PFSK-1 (cell line): Measurements from ENCODE around the gene OR10P1.

Experiments used
- FOXP2 ChIP-seq: optimal IDR thresholded peaks from 2 replicates; pipeline ENCODE3; 2011; ENCODE audit warnings: borderline replicate concordance, control low read depth, inconsistent platforms; ENCODE audit not compliant: insufficient read depth; ENCODE audit errors: extremely low read length, extremely low read depth
- POLR2AphosphoS5 ChIP-seq: IDR thresholded peaks from 2 replicates; pipeline ENCODE4 v1.6.1; 2012; ENCODE audit warnings: low read depth, mild to moderate bottlenecking, control low read depth, low read length, moderate library complexity
- SIN3A ChIP-seq: IDR thresholded peaks from 2 replicates; pipeline ENCODE4 v1.6.1; 2012; ENCODE audit warnings: mild to moderate bottlenecking, low read length, moderate library complexity, borderline replicate concordance; ENCODE audit not compliant: insufficient read depth
- TAF1 ChIP-seq: IDR thresholded peaks from 2 replicates; pipeline ENCODE4 v1.6.1; 2012; ENCODE audit warnings: low read length, control low read depth, borderline replicate concordance; ENCODE audit not compliant: insufficient read depth
- TF ChIP-seq, protein P1 (sequence below), 2 experiments: IDR thresholded peaks; 2 replicates each; pipeline versions ENCODE4 v1.6.1 to v1.8.0; 2011 to 2012; ENCODE audit warnings: low read depth in 2 of 2, low read length in 2 of 2, control low read depth in 1 of 2, inconsistent platforms in 1 of 2, mild to moderate bottlenecking in 1 of 2, moderate library complexity in 1 of 2; ENCODE audit not compliant: insufficient read depth in 1 of 2

OR10P1 gene

DNA sequence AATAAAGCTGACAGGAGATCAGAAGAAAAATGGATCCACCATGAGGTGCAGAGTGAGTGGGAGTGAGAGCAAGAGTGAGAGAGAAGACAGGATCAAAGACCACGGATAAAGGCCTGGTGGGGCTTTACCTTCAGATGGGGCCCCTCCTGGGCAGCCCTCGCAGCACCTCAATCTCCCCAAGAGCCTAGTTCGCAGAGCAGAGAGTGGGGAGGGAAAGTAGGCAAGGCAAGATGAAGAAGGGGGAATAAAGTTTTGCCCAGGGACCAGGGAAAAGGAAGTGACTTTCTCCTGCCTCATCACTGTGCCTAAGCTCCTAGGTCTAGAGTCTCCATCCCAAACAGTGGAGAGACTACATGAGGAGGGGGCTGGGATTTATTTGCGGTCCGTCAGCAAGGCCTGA, 10.3 kb downstream of the OR10P1 start:
- TF ChIP-seq TAF1 (no peak), POLR2AphosphoS5 (no peak), FOXP2 (no peak), SIN3A (no peak)
- TF ChIP-seq, protein P1, sequence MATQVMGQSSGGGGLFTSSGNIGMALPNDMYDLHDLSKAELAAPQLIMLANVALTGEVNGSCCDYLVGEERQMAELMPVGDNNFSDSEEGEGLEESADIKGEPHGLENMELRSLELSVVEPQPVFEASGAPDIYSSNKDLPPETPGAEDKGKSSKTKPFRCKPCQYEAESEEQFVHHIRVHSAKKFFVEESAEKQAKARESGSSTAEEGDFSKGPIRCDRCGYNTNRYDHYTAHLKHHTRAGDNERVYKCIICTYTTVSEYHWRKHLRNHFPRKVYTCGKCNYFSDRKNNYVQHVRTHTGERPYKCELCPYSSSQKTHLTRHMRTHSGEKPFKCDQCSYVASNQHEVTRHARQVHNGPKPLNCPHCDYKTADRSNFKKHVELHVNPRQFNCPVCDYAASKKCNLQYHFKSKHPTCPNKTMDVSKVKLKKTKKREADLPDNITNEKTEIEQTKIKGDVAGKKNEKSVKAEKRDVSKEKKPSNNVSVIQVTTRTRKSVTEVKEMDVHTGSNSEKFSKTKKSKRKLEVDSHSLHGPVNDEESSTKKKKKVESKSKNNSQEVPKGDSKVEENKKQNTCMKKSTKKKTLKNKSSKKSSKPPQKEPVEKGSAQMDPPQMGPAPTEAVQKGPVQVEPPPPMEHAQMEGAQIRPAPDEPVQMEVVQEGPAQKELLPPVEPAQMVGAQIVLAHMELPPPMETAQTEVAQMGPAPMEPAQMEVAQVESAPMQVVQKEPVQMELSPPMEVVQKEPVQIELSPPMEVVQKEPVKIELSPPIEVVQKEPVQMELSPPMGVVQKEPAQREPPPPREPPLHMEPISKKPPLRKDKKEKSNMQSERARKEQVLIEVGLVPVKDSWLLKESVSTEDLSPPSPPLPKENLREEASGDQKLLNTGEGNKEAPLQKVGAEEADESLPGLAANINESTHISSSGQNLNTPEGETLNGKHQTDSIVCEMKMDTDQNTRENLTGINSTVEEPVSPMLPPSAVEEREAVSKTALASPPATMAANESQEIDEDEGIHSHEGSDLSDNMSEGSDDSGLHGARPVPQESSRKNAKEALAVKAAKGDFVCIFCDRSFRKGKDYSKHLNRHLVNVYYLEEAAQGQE (IDR thresholded peaks at IDR 0.05; ENCODE audit: insufficient read depth in 1 of 2, low read depth in 2 of 2, low read length in 2 of 2) = no peak

DNA sequence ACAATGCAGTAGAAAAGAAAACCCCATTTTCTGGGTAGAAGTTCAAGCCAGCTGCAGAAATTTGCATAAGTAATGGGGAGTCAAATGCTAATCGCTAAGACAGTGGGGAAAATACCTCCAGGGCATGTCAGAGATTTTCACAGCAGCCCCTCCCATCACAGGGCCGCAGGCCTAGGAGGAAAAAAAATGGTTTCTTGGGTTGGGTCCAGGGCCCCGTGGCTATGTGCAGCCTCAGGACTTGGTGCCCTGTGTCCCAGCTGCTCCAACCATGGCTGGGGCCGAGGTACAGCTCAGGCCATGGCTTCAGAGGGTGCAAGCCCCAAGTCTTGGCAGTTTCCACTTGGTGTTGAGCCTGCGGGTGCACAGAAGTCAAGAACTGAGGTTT, 14.6 kb downstream of the OR10P1 start:
- no peak for TF ChIP-seq SIN3A
- TF ChIP-seq, protein P1 (IDR thresholded peaks at IDR 0.05; ENCODE audit: insufficient read depth in 1 of 2, low read depth in 2 of 2, low read length in 2 of 2) = no peak

DNA sequence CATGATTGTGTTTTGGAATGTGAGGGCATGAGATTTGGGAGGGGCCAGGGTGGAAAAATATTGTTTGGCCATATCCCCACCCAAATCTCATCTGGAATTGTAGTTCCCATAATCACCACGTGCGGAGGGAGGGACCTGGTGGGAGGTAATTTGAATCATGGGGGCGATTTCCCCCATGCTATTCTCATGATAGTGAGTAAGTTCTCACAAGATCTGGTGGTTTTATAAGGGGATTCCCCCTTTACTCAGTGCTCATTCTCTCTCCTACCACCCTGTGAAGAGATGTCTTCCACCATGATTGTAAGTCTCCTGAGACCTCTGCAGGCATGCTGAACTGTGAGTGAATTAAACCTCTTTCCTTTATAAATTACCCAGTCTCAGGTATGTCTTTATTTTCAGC, 15.7 kb downstream of the OR10P1 start:
- TF ChIP-seq POLR2AphosphoS5 (no peak), SIN3A (no peak), FOXP2 (no peak), TAF1 (no peak)
- TF ChIP-seq, protein P1 (IDR thresholded peaks at IDR 0.05; ENCODE audit: insufficient read depth in 1 of 2, low read depth in 2 of 2, low read length in 2 of 2) = no peak

DNA sequence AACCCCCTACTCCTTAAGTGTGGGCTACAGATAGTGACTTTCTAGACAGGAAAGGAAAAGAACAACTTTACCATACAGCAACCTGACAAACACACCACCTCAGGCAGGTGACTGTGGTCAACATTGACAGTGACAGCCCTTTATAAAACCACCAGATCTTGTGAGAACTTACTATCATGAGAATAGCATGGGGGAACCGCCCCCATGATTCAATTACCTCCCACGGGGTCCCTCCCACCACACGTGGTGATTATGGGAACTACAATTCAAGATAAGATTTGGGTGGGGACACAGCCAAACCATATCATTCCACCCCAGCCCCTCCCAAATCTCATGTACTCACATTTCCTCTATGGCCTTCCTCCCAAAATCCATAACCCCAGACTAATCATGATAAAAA, 16.3 kb downstream of the OR10P1 start:
- TF ChIP-seq, protein P1 (IDR thresholded peaks at IDR 0.05; ENCODE audit: insufficient read depth in 1 of 2, low read depth in 2 of 2, low read length in 2 of 2) = no peak
- TF ChIP-seq POLR2AphosphoS5 (no peak), TAF1 (no peak), SIN3A (no peak), FOXP2 (no peak)

DNA sequence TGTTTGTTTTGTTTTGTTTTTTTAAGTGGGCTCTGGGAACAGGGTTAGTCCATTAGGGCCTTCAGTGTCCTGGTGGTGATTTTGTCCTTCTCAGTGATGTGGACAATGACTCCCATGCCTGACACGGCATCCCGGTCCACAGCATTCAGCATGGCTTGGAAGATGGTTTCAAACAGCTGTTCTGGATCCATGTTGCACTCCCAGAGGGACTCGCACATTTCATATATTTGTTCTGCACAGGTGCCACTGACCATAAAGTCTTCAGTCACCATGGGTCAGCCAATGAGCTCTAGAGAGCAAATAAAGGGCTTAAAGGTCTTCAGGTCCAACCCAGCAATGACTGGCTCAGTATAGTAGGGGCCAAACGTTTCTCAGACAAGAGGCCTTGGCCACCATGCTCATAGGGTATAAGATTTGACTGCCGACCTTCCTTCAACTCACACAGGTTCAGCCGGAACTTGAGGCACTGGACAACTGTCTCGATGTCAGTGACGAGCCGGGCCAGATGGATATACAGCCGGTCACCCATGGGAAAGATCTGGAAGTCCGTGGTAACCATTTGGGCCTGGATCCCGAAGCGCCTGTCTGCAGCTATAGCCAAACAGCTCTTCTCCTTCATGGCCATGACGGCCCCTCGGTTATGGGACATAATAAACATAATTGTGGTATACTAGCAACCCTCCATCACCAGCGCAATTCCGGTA, 18.0 kb downstream of the OR10P1 start:
- TF ChIP-seq TAF1 (no peak), FOXP2 (no peak), SIN3A (no peak), POLR2AphosphoS5 (no peak)
- TF ChIP-seq, protein P1 (IDR thresholded peaks at IDR 0.05; ENCODE audit: insufficient read depth in 1 of 2, low read depth in 2 of 2, low read length in 2 of 2) = no peak
